ENCODE measurements around the gene TATDN2. TPM values are rescaled to one million over a fixed set of nuclear protein-coding genes. Genes with fewer than 3 reads are reported as not detected.

TATDN2 gene
- total and polyA plus RNA-seq, 2 experiments from 2014 or later = 4.6 to 8.4 TPM

- in situ Hi-C loops (cut with MboI) = no loop called here
- no peaks in the 10 kb centered on the region for H3K9me2 ChIP-seq (ENCODE audit: insufficient read depth)
- no peaks in the 10 kb centered on the region for H3K27me3 ChIP-seq (replicated peaks; ENCODE audit: insufficient read depth)
- H3F3A ChIP-seq (ENCODE audit: insufficient read depth) = peaks cover 3% of the 10 kb centered on the region
- H3K4me2 ChIP-seq (ENCODE audit: unreplicated experiment) = no peak overlapping the region
- no peak overlapping the region for H3K9ac ChIP-seq
- H3K36me3 ChIP-seq (ENCODE audit: low read depth) = peaks cover 14% of the 10 kb centered on the region; the same call in 1 of the 2 replicates
- no peak overlapping the region for H3K4me3 ChIP-seq
- no peak overlapping the region for H2AFZ ChIP-seq
- peaks cover 10% of the 10 kb centered on the region for H3K4me1 ChIP-seq (ENCODE audit: insufficient read depth)
- 83 to 86% methylated on average over 13 of the region's 13 CpGs for WGBS, 2 experiments (ENCODE audit: low coverage in 1 of 2, low lambda C conversion rate in 2 of 2, missing lambda C conversion rate in 2 of 2)
- H3K27ac ChIP-seq = no peak overlapping the region
- peaks cover 35% of the 10 kb centered on the region for H3K79me2 ChIP-seq (ENCODE audit: insufficient read depth)
- no peaks in the 10 kb centered on the region for H3K9me3 ChIP-seq (ENCODE audit: low read depth)
- DNase-seq = no peak
- H4K20me1 ChIP-seq (ENCODE audit: insufficient read depth) = peaks cover 3% of the 10 kb centered on the region; the same call in 1 of the 2 replicates
- TF ChIP-seq EZH2 (IDR thresholded peaks at IDR 0.05; ENCODE audit: insufficient read depth, poor library complexity, severe bottlenecking) = no peak
- TF ChIP-seq EZH2phosphoT487 (IDR thresholded peaks at IDR 0.05; ENCODE audit: insufficient read depth, low read depth) = no peak
These were observed 31.3 kb downstream of the TATDN2 start for GRCh38 chr3:10279384-10280176.

- Histone ChIP-seq H3K36me3 (ENCODE audit: low read depth) (peaks cover 14% of the 10 kb centered on the region; the same call in 1 of the 2 replicates), H3K9me3 (ENCODE audit: low read depth) (no peaks in the 10 kb centered on the region), H3K27me3 (replicated peaks; ENCODE audit: insufficient read depth) (no peaks in the 10 kb centered on the region), H3K4me3 (no peak overlapping the region), H2AFZ (no peak overlapping the region), H3K9me2 (ENCODE audit: insufficient read depth) (no peaks in the 10 kb centered on the region), H4K20me1 (ENCODE audit: insufficient read depth) (peaks cover 3% of the 10 kb centered on the region; the same call in 1 of the 2 replicates), H3K4me2 (ENCODE audit: unreplicated experiment) (no peak overlapping the region), H3K79me2 (ENCODE audit: insufficient read depth) (peaks cover 29% of the 10 kb centered on the region), H3F3A (ENCODE audit: insufficient read depth) (peaks cover 3% of the 10 kb centered on the region), H3K9ac (no peak overlapping the region), H3K27ac (no peak overlapping the region), H3K4me1 (ENCODE audit: insufficient read depth) (peaks cover 10% of the 10 kb centered on the region)
- peak; percentile 18 for DNase-seq
- in situ Hi-C loops (cut with MboI) = no loop called here
- WGBS, 2 experiments (ENCODE audit: low coverage in 1 of 2, low lambda C conversion rate in 2 of 2, missing lambda C conversion rate in 2 of 2) = 91 to 95% methylated on average over 5 of the region's 5 CpGs
- TF ChIP-seq EZH2phosphoT487 (IDR thresholded peaks at IDR 0.05; ENCODE audit: insufficient read depth, low read depth) (no peak), EZH2 (IDR thresholded peaks at IDR 0.05; ENCODE audit: insufficient read depth, poor library complexity, severe bottlenecking) (no peak)
These were observed 31.9 kb downstream of the TATDN2 start for GRCh38 chr3:10280177-10280529.

GRCh38 chr3:10280571-10280970 is 32.3 kb downstream of the TATDN2 start:
- WGBS, 2 experiments (ENCODE audit: low coverage in 1 of 2, low lambda C conversion rate in 2 of 2, missing lambda C conversion rate in 2 of 2) = 76 to 79% methylated on average over 6 of the region's 6 CpGs
- TF ChIP-seq EZH2 (IDR thresholded peaks at IDR 0.05; ENCODE audit: insufficient read depth, poor library complexity, severe bottlenecking) (no peak), EZH2phosphoT487 (IDR thresholded peaks at IDR 0.05; ENCODE audit: insufficient read depth, low read depth) (no peak)
- H3K9ac ChIP-seq = no peak overlapping the region
- no peak overlapping the region for H3K4me2 ChIP-seq (ENCODE audit: unreplicated experiment)
- H3K27me3 ChIP-seq (replicated peaks; ENCODE audit: insufficient read depth) = no peaks in the 10 kb centered on the region
- no peaks in the 10 kb centered on the region for H3K9me3 ChIP-seq (ENCODE audit: low read depth)
- H3K36me3 ChIP-seq (ENCODE audit: low read depth) = peaks cover 14% of the 10 kb centered on the region; the same call in 1 of the 2 replicates
- peaks cover 3% of the 10 kb centered on the region; the same call in 1 of the 2 replicates for H4K20me1 ChIP-seq (ENCODE audit: insufficient read depth)
- no peak overlapping the region for H3K27ac ChIP-seq
- H3K79me2 ChIP-seq (ENCODE audit: insufficient read depth) = peaks cover 25% of the 10 kb centered on the region
- H2AFZ ChIP-seq = no peak overlapping the region
- H3F3A ChIP-seq (ENCODE audit: insufficient read depth) = peaks cover 3% of the 10 kb centered on the region
- in situ Hi-C loops (cut with MboI) = no loop called here
- H3K9me2 ChIP-seq (ENCODE audit: insufficient read depth) = no peaks in the 10 kb centered on the region
- H3K4me1 ChIP-seq (ENCODE audit: insufficient read depth) = peaks cover 10% of the 10 kb centered on the region
- H3K4me3 ChIP-seq = no peak overlapping the region
- DNase-seq = no peak

- Histone ChIP-seq H3K27me3 (replicated peaks; ENCODE audit: insufficient read depth) (no peaks in the 10 kb centered on the region), H3K79me2 (ENCODE audit: insufficient read depth) (peaks cover 11% of the 10 kb centered on the region), H4K20me1 (ENCODE audit: insufficient read depth) (peaks cover 3% of the 10 kb centered on the region; the same call in 1 of the 2 replicates), H3F3A (ENCODE audit: insufficient read depth) (peaks cover 3% of the 10 kb centered on the region), H3K27ac (peak overlapping the region; percentile 32), H3K4me3 (no peak overlapping the region), H3K36me3 (ENCODE audit: low read depth) (peaks cover 12% of the 10 kb centered on the region; the same call in 1 of the 2 replicates), H2AFZ (no peak overlapping the region), H3K4me1 (ENCODE audit: insufficient read depth) (peaks cover 10% of the 10 kb centered on the region), H3K4me2 (ENCODE audit: unreplicated experiment) (peak overlapping the region; percentile 70), H3K9ac (peak overlapping the region; percentile 17; the same call in 1 of the 2 replicates), H3K9me2 (ENCODE audit: insufficient read depth) (no peaks in the 10 kb centered on the region), H3K9me3 (ENCODE audit: low read depth) (no peaks in the 10 kb centered on the region)
- in situ Hi-C loops (cut with MboI) = no loop called here
- TF ChIP-seq EZH2phosphoT487 (IDR thresholded peaks at IDR 0.05; ENCODE audit: insufficient read depth, low read depth) = no peak
- TF ChIP-seq EZH2 (IDR thresholded peaks at IDR 0.05; ENCODE audit: insufficient read depth, poor library complexity, severe bottlenecking) = no peak
- DNase-seq = peak; percentile 76
- WGBS, 2 experiments (ENCODE audit: low coverage in 1 of 2, low lambda C conversion rate in 2 of 2, missing lambda C conversion rate in 2 of 2) = 76 to 78% methylated on average over 5 of the region's 5 CpGs
These were observed 33.7 kb downstream of the TATDN2 start for GRCh38 chr3:10281951-10282350.

All from GM23248 (cell line).